Lung (tissue), 12 donors: Measurements from ENCODE around the gene MMD. TPM values are rescaled to one million over a fixed set of nuclear protein-coding genes. Genes with fewer than 3 reads are reported as not detected.
"Not testable (repeated sequence)": the region's sequence is repeated elsewhere in the genome, so short reads cannot be mapped to it uniquely, and the experiment has no call there.

Experiments
- ATAC-seq: fragments of 200-7000 bp; cut with Tn5 transposase; one replicate; pipeline ENCODE4 v1.9.1; 2020; ENCODE audit warnings: moderate number of reproducible peaks; ENCODE audit not compliant: insufficient read depth, low FRiP score
- DNase-seq, 3 donors: peaks; one replicate each; pipeline ENCODE4 v3.0.0-alpha.2; 2013 to 2017
- H3K27ac ChIP-seq, 2 donors: one replicate each; pipeline ENCODE4 v1.5.1; 2013; ENCODE audit warnings: mild to moderate bottlenecking in 2 of 2, moderate library complexity in 2 of 2, control low read depth in 1 of 2, inconsistent platforms in 1 of 2, low read depth in 1 of 2, low read length in 1 of 2
- H3K27me3 ChIP-seq, 3 donors: one replicate each; pipeline ENCODE4 v1.5.1; 2013; ENCODE audit warnings: low read length in 2 of 3; ENCODE audit not compliant: control insufficient read depth in 3 of 3, insufficient read depth in 3 of 3
- H3K36me3 ChIP-seq, 4 donors: one replicate each; pipeline ENCODE4 v1.5.1; 2013; ENCODE audit warnings: low read length in 4 of 4, mild to moderate bottlenecking in 1 of 4, moderate library complexity in 1 of 4; ENCODE audit not compliant: control insufficient read depth in 4 of 4, insufficient read depth in 4 of 4
- H3K4me1 ChIP-seq, 5 donors: one replicate each; pipeline ENCODE4 v1.5.1; 2013; ENCODE audit warnings: low read length in 5 of 5, mild to moderate bottlenecking in 2 of 5, moderate library complexity in 1 of 5; ENCODE audit not compliant: control insufficient read depth in 5 of 5, insufficient read depth in 5 of 5
- H3K4me3 ChIP-seq: one replicate; pipeline ENCODE4 v1.5.1; 2013; ENCODE audit warnings: mild to moderate bottlenecking, control low read depth, moderate library complexity
- H3K9ac ChIP-seq, 2 donors: one replicate each; pipeline ENCODE4 v1.5.1; 2013; ENCODE audit warnings: low read length in 2 of 2, control low read depth in 1 of 2; ENCODE audit not compliant: insufficient read depth in 1 of 2
- H3K9me3 ChIP-seq, 4 donors: one replicate each; pipeline ENCODE4 v1.5.1; 2013; ENCODE audit warnings: low read length in 3 of 4, mild to moderate bottlenecking in 1 of 4, moderate library complexity in 1 of 4; ENCODE audit not compliant: control insufficient read depth in 4 of 4, insufficient read depth in 3 of 4
- WGBS, 2 donors: extraction: QIAGEN DNeasy Blood & Tissue Kit; methylation state at CpG; one replicate each; pipeline ENCODE4 v1.1.7; 2013; 5-methylcytosine and 5-hydroxymethylcytosine counted together
- polyA plus RNA-seq, 2 donors: library from polyadenylated mRNA; stranded (reverse); fragments of 200-250 nt; gene quantifications; one replicate each; pipeline ENCODE4 v1.2.1, GENCODE V29; 2013
- total RNA-seq, 2 donors: library from RNA; depleted of rRNA in 1 of 2; stranded (reverse); fragments of >200 nt in 1 of 2; gene quantifications; one replicate each; pipeline ENCODE4 v1.2.1, GENCODE V29; 2014 to 2021
- TF ChIP-seq, protein P1 (sequence below): IDR thresholded peaks from 2 replicates; pipeline ENCODE4 v1.5.1; 2012; ENCODE audit warnings: mild to moderate bottlenecking; ENCODE audit errors: control extremely low read depth, extremely low read depth
- donor health status: control.
- donor health status: control.
- donor health status: Bipolar disorder and iron deficiency.
- donor health status: healthy.
- donor health status: DM: yes; HTN: yes; CAD: no.

Gene MMD
- total and polyA plus RNA-seq, 4 donors: 10.9 to 19.0 (median 13.5) TPM

DNA sequence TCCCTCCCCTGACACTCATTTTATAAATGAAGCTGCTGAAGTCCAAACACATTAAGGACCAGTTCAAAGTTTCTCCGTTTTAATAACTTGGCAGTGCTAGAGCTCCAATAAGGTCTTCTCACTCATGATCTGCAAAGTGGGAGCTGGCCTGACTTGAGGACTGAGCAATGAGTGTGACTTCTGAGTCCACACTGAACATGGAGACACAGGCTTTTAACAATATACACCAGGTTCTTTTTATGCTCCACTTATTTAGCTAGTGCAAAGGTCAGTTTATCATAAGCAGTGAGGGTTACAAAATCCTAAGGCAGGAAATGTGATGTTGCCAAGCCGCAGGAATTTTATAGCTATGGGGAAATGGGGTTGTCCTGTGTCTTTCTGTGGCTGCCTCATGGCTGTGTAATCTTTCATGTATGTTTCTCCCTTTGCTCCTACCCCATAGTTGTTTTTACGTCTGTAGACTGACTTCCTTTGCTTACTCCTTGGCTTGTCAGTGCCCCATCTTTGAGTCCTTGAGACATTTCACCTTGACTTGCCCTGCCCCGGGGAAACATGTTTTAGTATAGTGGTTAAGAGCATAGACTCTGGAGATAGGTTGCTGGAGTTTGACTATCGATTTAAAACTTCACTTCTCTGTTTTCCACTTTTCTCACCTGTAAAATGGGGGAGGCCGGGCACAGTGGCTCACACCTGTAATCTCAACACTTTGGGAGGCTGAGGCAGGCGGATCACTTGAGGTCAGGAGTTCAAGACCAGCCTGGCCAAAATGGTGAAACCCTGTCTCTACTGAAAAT is 12.2 kb upstream of the MMD start:
- ATAC-seq (peak; percentile 60), DNase-seq (peak; percentile 83 to 97 (median 96))
- Histone ChIP-seq H3K4me1 (peaks cover 0 to 35% (median 8%) of the 10 kb centered on the region in 5 donors), H3K36me3 (no peaks in the 10 kb centered on the region), H3K4me3 (no peak overlapping the region), H3K9me3 (no peaks in the 10 kb centered on the region), H3K9ac (no peak overlapping the region), H3K27me3 (no peaks in the 10 kb centered on the region), H3K27ac (peak overlapping the region in 1 of 2 donors; percentile 47)
- TF ChIP-seq, protein P1, sequence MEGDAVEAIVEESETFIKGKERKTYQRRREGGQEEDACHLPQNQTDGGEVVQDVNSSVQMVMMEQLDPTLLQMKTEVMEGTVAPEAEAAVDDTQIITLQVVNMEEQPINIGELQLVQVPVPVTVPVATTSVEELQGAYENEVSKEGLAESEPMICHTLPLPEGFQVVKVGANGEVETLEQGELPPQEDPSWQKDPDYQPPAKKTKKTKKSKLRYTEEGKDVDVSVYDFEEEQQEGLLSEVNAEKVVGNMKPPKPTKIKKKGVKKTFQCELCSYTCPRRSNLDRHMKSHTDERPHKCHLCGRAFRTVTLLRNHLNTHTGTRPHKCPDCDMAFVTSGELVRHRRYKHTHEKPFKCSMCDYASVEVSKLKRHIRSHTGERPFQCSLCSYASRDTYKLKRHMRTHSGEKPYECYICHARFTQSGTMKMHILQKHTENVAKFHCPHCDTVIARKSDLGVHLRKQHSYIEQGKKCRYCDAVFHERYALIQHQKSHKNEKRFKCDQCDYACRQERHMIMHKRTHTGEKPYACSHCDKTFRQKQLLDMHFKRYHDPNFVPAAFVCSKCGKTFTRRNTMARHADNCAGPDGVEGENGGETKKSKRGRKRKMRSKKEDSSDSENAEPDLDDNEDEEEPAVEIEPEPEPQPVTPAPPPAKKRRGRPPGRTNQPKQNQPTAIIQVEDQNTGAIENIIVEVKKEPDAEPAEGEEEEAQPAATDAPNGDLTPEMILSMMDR: no peak
- WGBS, 2 donors: 58 to 61% methylated on average over 7 of the region's 7 CpGs

DNA sequence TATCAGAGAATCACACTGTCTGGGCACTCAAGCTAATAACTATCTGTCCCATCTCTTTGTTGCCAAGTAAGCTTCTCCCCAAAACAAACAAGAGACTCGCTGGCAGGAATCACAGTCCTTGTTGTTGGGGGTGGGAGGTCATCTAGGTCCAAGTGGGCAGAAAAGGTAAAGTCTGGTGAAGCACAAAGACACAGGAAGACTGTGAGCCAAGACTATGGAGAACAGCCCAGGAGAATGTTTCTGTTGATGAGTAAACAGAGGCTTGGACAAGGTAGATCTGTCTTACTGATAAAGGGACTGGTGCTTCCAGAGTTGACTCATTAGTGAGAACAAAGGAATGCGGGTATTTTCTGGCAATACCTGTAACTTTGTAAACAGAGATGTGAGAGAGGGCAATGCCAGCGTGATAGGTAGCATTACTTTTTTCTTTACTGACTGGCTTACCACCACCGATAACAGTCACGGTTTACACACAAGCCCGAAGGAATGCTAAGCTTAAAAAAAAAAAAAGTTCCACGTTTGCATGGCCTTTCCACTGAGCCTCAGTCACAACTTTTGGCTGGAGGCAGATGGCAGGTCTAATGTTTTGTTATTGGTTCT is 11.5 kb upstream of the MMD start:
- no peaks in the 10 kb centered on the region for H3K36me3 ChIP-seq
- H3K4me3 ChIP-seq: no peak overlapping the region
- H3K9ac ChIP-seq: no peak overlapping the region
- H3K27ac ChIP-seq: peak overlapping the region in 1 of 2 donors; percentile 53
- peaks cover 0 to 35% (median 8%) of the 10 kb centered on the region in 5 donors for H3K4me1 ChIP-seq
- no peak for DNase-seq
- H3K9me3 ChIP-seq: no peaks in the 10 kb centered on the region
- WGBS, 2 donors: 53 to 77% methylated on average over 7 of the region's 7 CpGs
- peak; percentile 38 for ATAC-seq
- no peaks in the 10 kb centered on the region for H3K27me3 ChIP-seq
- TF ChIP-seq, protein P1: no peak

DNA sequence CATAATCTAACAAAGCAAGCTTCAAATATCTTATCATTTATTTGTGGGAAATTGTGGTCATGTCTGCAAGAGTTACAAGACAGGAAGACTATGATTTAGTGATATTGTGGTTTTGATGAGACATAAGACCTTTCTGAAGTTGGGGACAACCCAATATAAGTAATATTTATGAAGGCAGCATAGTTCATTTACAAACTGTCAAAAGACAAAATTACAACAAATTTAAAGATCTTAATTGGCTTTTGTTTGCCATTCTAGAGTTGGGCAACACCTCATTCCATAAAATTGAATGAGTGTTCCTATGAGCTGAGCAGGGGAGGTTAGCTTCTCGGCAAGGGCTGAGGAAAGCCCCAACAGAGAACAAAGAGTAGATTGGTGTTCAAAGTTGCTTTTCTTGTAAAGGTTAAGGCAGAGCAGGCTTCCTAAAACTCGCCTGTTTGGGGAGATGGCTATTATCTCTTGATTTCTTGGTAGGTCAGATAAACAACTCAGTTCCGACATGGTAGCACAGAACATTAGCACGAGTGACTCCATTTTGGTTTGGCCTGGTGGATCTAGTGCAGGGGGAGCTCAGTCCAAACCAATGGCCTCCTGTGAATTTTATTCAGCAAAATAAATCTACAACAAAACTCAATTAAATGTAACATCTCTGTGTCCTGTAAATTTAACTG is 10.9 kb upstream of the MMD start:
- no peak overlapping the region for H3K9ac ChIP-seq
- H3K9me3 ChIP-seq: no peaks in the 10 kb centered on the region
- TF ChIP-seq, protein P1: no peak
- H3K27ac ChIP-seq: no peak overlapping the region
- H3K36me3 ChIP-seq: no peaks in the 10 kb centered on the region
- H3K4me1 ChIP-seq: peaks cover 0 to 34% (median 8%) of the 10 kb centered on the region in 5 donors
- no peak for DNase-seq
- 81 to 91% methylated on average over 4 of the region's 4 CpGs for WGBS, 2 donors
- H3K27me3 ChIP-seq: no peaks in the 10 kb centered on the region
- ATAC-seq: no peak
- no peak overlapping the region for H3K4me3 ChIP-seq

DNA sequence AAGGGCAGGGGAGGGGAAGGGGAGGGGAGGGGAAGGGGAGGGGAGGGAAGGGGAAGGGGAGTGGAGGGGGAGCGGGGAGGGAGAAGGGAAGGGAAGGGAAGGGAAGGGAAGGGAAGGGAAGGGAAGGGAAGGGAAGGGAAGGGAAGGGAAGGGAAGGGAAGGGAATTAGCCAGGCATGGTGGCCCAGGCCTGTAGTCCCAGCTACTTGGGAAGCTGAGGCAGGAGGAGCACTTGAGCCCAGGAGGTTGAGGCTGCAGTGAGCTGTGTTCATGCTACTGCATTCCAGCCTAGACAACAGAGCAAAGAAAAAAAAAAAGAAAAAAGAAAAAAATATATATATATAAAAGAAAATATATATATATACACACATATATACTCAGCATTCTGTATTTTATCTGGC is 10.3 kb upstream of the MMD start:
- H3K4me1 ChIP-seq: peaks cover 0 to 29% (median 8%) of the 10 kb centered on the region in 5 donors
- not testable (repeated sequence) for H3K36me3 ChIP-seq, H3K4me3 ChIP-seq, H3K27me3 ChIP-seq, DNase-seq, H3K9me3 ChIP-seq, H3K27ac ChIP-seq, ATAC-seq, H3K9ac ChIP-seq
- no CpG with 5 or more reads among the region's 1 CpG for WGBS, 2 donors
